Gastroesophageal sphincter (tissue), 4 donors: ENCODE measurements around the gene THADA. TPM values are rescaled to one million over a fixed set of nuclear protein-coding genes. Genes with fewer than 3 reads are reported as not detected.

Source experiments
- ATAC-seq: fragments of 150-250 bp; one replicate; pipeline ENCODE4 v1.9.1; 2016; ENCODE audit warnings: mild to moderate bottlenecking, moderate library complexity
- H3K27ac ChIP-seq, 4 donors: fragments of 200-600 bp; sonication (generic) in 3 of 4; 1 replicate in 3 of 4; 2 replicates in 1 of 4; pipeline ENCODE4 v1.5.1; 2016 to 2019
- H3K27me3 ChIP-seq: fragments of 200-600 bp; sonication (generic); one replicate; pipeline ENCODE4 v1.5.1; 2019
- H3K36me3 ChIP-seq, 2 donors: fragments of 200-600 bp; sonication (generic); one replicate each; pipeline ENCODE4 v1.5.1; 2019; ENCODE audit warnings: control low read depth in 1 of 2
- H3K4me1 ChIP-seq, 3 donors: fragments of 200-600 bp; sonication (generic); 1 replicate in 2 of 3; 2 replicates in 1 of 3; pipeline ENCODE4 v1.5.1; 2016 to 2019; ENCODE audit warnings: control low read depth in 2 of 3
- H3K4me3 ChIP-seq, 2 donors: fragments of 200-600 bp; sonication (generic); one replicate each; pipeline ENCODE4 v1.5.1; 2019; ENCODE audit warnings: mild to moderate bottlenecking in 1 of 2, moderate library complexity in 1 of 2
- H3K9me3 ChIP-seq, 3 donors: fragments of 200-600 bp; sonication (generic); one replicate each; pipeline ENCODE4 v1.5.1; 2017 to 2019; ENCODE audit warnings: control low read depth in 2 of 3
- CTCF ChIP-seq, 4 experiments: fragments of 200-600 bp in 2 of 4; fragments of 450-650 bp in 2 of 4; sonication (generic) in 1 of 4; IDR thresholded peaks; one replicate each; pipeline ENCODE4 v1.5.1; 2017 to 2019; ENCODE audit warnings: antibody characterized with exemption in 4 of 4, mild to moderate bottlenecking in 2 of 4, moderate library complexity in 2 of 4
- EP300 ChIP-seq: sonication (generic); formaldehyde crosslinking; IDR thresholded peaks from one replicate; pipeline ENCODE4 v1.6.1; 2017; ENCODE audit warnings: antibody characterized with exemption, mild to moderate bottlenecking
- POLR2A ChIP-seq, 2 donors: fragments of 450-650 bp; IDR thresholded peaks; one replicate each; pipeline ENCODE4 v1.6.1; 2017; ENCODE audit warnings: antibody characterized with exemption in 2 of 2, mild to moderate bottlenecking in 2 of 2, moderate library complexity in 1 of 2
- POLR2AphosphoS5 ChIP-seq: sonication (generic); formaldehyde crosslinking; IDR thresholded peaks from one replicate; pipeline ENCODE4 v1.6.1; 2017; ENCODE audit warnings: antibody characterized with exemption
- WGBS, 2 donors: methylation state at CpG; one replicate each; pipeline ENCODE4 v1.1.5; 2018; ENCODE audit warnings: low coverage in 1 of 2; 5-methylcytosine and 5-hydroxymethylcytosine counted together
- total RNA-seq, 4 donors: library from RNA; depleted of rRNA; stranded (reverse); fragments of >200 nt; gene quantifications; one replicate each; pipeline ENCODE4 v1.1.0, GENCODE V29; 2016

THADA gene
- total RNA-seq, 4 donors from 2014 or later: 19.7 to 34.4 (median 22.3) TPM

- H3K27me3 ChIP-seq: no peaks in the 10 kb centered on the region
- H3K4me3 ChIP-seq: no peak overlapping the region
- ATAC-seq: no peak
- no CpG with 5 or more reads among the region's 4 CpGs for WGBS, 2 donors
- H3K9me3 ChIP-seq: no peaks in the 10 kb centered on the region
- peak overlapping the region in 2 of 4 donors; percentile 6 to 27 for H3K27ac ChIP-seq
- TF ChIP-seq POLR2AphosphoS5 (no peak), CTCF (IDR thresholded peaks at IDR 0.05) (no peak), EP300 (no peak), POLR2A (IDR thresholded peaks at IDR 0.05) (no peak)
- H3K4me1 ChIP-seq: peaks cover 14 to 81% (median 29%) of the 10 kb centered on the region in 3 donors
- H3K36me3 ChIP-seq: no peaks in the 10 kb centered on the region
These were observed 321.8 kb downstream of the THADA start for GRCh38 chr2:43274055-43274454.

- Histone ChIP-seq H3K4me3 (no peak overlapping the region), H3K36me3 (no peaks in the 10 kb centered on the region)
- 82 to 84% methylated on average over 3 of the region's 4 CpGs for WGBS, 2 donors
These were observed 322.3 kb downstream of the THADA start for GRCh38 chr2:43273529-43273928.

GRCh38 chr2:43270930-43271615, 324.8 kb downstream of the THADA start:
- Histone ChIP-seq H3K36me3 (no peaks in the 10 kb centered on the region), H3K9me3 (no peaks in the 10 kb centered on the region), H3K4me3 (no peak overlapping the region), H3K27me3 (no peaks in the 10 kb centered on the region), H3K27ac (peak overlapping the region in 3 of 4 donors; percentile 15 to 88 (median 79)), H3K4me1 (peaks cover 10 to 81% (median 29%) of the 10 kb centered on the region in 3 donors)
- no peak for TF ChIP-seq EP300
- no peak for TF ChIP-seq POLR2A (IDR thresholded peaks at IDR 0.05)
- TF ChIP-seq CTCF (IDR thresholded peaks at IDR 0.05): no peak
- no peak for TF ChIP-seq POLR2AphosphoS5
- ATAC-seq: no peak
- WGBS, 2 donors: 88 to 94% methylated on average over 1 to 4 of the region's 4 CpGs

More at GRCh38 chr2:43273529-43273928, 322.3 kb downstream of the THADA start:
- Histone ChIP-seq H3K9me3 (no peaks in the 10 kb centered on the region), H3K4me1 (peaks cover 14 to 81% (median 31%) of the 10 kb centered on the region in 3 donors), H3K27me3 (no peaks in the 10 kb centered on the region), H3K27ac (peak overlapping the region in 2 of 4 donors; percentile 6 to 27)
- TF ChIP-seq POLR2AphosphoS5 (no peak), EP300 (no peak), POLR2A (IDR thresholded peaks at IDR 0.05) (no peak), CTCF (IDR thresholded peaks at IDR 0.05) (no peak)
- ATAC-seq: no peak

DNA sequence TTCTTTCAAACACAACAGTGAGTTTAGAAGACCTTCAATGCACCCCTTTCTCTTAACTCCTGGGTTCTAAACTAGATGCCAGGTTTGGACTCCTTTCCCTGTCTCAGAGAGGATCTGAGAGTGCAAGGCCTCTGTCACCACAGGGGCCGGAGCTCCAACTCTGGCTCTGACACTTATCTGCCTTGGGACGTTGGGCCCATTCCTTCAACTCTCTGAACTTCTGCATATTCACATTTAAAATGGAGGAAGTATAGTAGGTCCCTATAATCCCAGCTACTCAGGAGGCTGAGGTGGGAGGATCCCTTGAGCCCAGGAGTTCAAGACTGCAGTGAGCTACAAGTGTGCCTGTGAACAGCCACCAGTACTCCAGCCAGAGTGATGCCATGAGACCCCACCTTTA, 325.4 kb downstream of the THADA start:
- Histone ChIP-seq H3K4me1 (peaks cover 6 to 81% (median 30%) of the 10 kb centered on the region in 3 donors), H3K36me3 (no peaks in the 10 kb centered on the region), H3K27me3 (no peaks in the 10 kb centered on the region), H3K9me3 (no peaks in the 10 kb centered on the region), H3K27ac (peak overlapping the region; percentile 66 to 88 (median 82)), H3K4me3 (no peak overlapping the region)
- TF ChIP-seq EP300: no peak
- TF ChIP-seq POLR2A (IDR thresholded peaks at IDR 0.05): no peak
- no peak for TF ChIP-seq CTCF (IDR thresholded peaks at IDR 0.05)
- no peak for TF ChIP-seq POLR2AphosphoS5
- no CpG with 5 or more reads among the region's 2 CpGs for WGBS, 2 donors
- ATAC-seq: no peak

DNA sequence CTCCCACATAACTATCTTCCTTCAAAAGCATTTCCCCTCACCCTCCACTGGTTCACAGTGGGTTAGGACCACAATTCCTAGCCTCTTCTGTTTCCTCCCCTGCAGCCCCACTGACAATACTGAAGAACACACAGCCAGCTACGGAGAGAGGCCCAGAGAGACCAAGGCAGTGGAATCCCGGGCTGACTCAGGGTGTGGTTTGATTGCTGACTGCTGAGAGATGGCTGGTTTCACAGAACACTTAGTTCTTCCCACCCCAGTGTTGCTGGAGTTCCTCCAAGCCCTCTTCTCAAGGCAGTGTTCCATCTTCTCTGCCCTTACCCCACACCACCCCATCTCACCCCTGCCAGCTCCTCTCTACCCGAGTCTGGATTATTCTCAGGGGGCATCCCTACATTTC, 326.1 kb downstream of the THADA start:
- WGBS, 2 donors: 0 to 10% methylated on average over 3 of the region's 3 CpGs
- H3K27ac ChIP-seq: peak overlapping the region; percentile 66 to 88 (median 82)
- TF ChIP-seq CTCF (IDR thresholded peaks at IDR 0.05): no peak
- no peak for TF ChIP-seq EP300
- TF ChIP-seq POLR2AphosphoS5: peak; percentile 75
- TF ChIP-seq POLR2A (IDR thresholded peaks at IDR 0.05): no peak
- ATAC-seq: peak; percentile 85
- no peaks in the 10 kb centered on the region for H3K27me3 ChIP-seq
- H3K36me3 ChIP-seq: no peaks in the 10 kb centered on the region
- H3K9me3 ChIP-seq: no peaks in the 10 kb centered on the region
- H3K4me1 ChIP-seq: peaks cover 6 to 81% (median 38%) of the 10 kb centered on the region in 3 donors
- peak overlapping the region in 1 of 2 donors; percentile 16 for H3K4me3 ChIP-seq
